IMR-90 (cell line): ENCODE measurements around the gene FAF2.

Source experiments
- FOS ChIP-seq: fragments of 150-350 bp; IDR thresholded peaks from 2 replicates; pipeline ENCODE4 v1.6.1; 2016; ENCODE audit warnings: low read depth, low read length
- POLR2A ChIP-seq: IDR thresholded peaks from 2 replicates; pipeline ENCODE4 v1.6.1; 2012; ENCODE audit warnings: mild to moderate bottlenecking, low read depth, low read length
- RFX5 ChIP-seq: IDR thresholded peaks from 2 replicates; pipeline ENCODE4 v1.8.0; 2012; ENCODE audit warnings: low read depth, mild to moderate bottlenecking, low read length, moderate library complexity
- SMC3 ChIP-seq: fragments of 150-350 bp; IDR thresholded peaks from 2 replicates; pipeline ENCODE4 v1.6.1; 2016; ENCODE audit warnings: low read depth, mild to moderate bottlenecking, antibody characterized with exemption, low read length, moderate library complexity
- TF ChIP-seq, protein P1 (sequence below): conservative IDR thresholded peaks from 2 replicates; pipeline ENCODE4 v1.5.1; 2012; ENCODE audit warnings: mild to moderate bottlenecking, low read depth, low read length, improper control_type of control experiment
- TF ChIP-seq, protein P2 (sequence below): fragments of 150-350 bp; IDR thresholded peaks from 2 replicates; pipeline ENCODE4 v1.6.1; 2017; ENCODE audit warnings: mild to moderate bottlenecking, antibody characterized with exemption, low read length, low read depth

DNA sequence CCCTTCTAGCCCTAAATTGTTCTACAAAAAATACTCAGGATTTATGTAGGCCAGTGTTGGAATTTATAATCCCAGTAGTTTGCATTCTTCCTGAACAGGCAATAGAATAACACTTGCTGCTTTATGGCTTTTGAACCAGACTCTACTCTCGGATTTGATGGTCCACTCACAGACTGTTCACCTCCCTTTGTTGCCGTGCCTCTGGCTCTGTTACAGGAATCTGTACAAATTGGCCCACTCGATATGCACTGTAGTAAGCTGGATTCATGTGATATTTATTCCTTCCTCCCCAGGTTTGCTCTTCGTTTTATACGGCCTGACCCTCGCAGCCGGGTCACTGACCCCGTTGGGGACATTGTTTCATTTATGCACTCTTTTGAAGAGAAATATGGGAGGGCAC lies 43.7 kb downstream of the FAF2 start:
- TF ChIP-seq, protein P1, sequence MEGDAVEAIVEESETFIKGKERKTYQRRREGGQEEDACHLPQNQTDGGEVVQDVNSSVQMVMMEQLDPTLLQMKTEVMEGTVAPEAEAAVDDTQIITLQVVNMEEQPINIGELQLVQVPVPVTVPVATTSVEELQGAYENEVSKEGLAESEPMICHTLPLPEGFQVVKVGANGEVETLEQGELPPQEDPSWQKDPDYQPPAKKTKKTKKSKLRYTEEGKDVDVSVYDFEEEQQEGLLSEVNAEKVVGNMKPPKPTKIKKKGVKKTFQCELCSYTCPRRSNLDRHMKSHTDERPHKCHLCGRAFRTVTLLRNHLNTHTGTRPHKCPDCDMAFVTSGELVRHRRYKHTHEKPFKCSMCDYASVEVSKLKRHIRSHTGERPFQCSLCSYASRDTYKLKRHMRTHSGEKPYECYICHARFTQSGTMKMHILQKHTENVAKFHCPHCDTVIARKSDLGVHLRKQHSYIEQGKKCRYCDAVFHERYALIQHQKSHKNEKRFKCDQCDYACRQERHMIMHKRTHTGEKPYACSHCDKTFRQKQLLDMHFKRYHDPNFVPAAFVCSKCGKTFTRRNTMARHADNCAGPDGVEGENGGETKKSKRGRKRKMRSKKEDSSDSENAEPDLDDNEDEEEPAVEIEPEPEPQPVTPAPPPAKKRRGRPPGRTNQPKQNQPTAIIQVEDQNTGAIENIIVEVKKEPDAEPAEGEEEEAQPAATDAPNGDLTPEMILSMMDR = no peak
- no peak for TF ChIP-seq POLR2A
- TF ChIP-seq RFX5 = no peak
- TF ChIP-seq SMC3 = no peak
- TF ChIP-seq, protein P2, sequence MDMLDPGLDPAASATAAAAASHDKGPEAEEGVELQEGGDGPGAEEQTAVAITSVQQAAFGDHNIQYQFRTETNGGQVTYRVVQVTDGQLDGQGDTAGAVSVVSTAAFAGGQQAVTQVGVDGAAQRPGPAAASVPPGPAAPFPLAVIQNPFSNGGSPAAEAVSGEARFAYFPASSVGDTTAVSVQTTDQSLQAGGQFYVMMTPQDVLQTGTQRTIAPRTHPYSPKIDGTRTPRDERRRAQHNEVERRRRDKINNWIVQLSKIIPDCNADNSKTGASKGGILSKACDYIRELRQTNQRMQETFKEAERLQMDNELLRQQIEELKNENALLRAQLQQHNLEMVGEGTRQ = no peak
- TF ChIP-seq FOS = no peak
